NCI-H69 (cell line): ENCODE measurements around the gene PIRT.

Experiments
- DNase-seq: peaks from one replicate; lab custom pipeline; 2025; lab: John Stamatoyannopoulos, UW

The PIRT gene

GRCh38 chr17:10821054-10821453 is 16.8 kb downstream of the PIRT start:
- no peak for DNase-seq

GRCh38 chr17:10815319-10815718 is 22.6 kb downstream of the PIRT start:
- no peak for DNase-seq

GRCh38 chr17:10814075-10814474 is 23.8 kb downstream of the PIRT start:
- DNase-seq: no peak

GRCh38 chr17:10812674-10813073 is 25.2 kb downstream of the PIRT start:
- no peak for DNase-seq

- DNase-seq: no peak
Observed at GRCh38 chr17:10809605-10810004, 28.3 kb downstream of the PIRT start.

GRCh38 chr17:10807704-10808128 is 30.2 kb downstream of the PIRT start:
- no peak for DNase-seq

- DNase-seq: no peak
Observed at GRCh38 chr17:10806545-10807262, 31.2 kb downstream of the PIRT start.

GRCh38 chr17:10805911-10806310 is 32.0 kb downstream of the PIRT start:
- no peak for DNase-seq

- no peak for DNase-seq
Observed at GRCh38 chr17:10804546-10804945, 33.3 kb downstream of the PIRT start.

GRCh38 chr17:10803830-10804475 is 33.9 kb downstream of the PIRT start, which contains the start of gene TMEM238L:
TMEM238L (minus strand) TSS chr17:10804099; CDS start chr17:10803963, 136 bp downstream.
- DNase-seq: no peak

- DNase-seq: no peak
Observed at GRCh38 chr17:10803350-10803749, 34.5 kb downstream of the PIRT start.

GRCh38 chr17:10802496-10803284 is 35.2 kb downstream of the PIRT start:
- no peak for DNase-seq

- no peak for DNase-seq
Observed at GRCh38 chr17:10799407-10799806, 38.5 kb downstream of the PIRT start.

- DNase-seq: no peak
Observed at GRCh38 chr17:10798910-10799309, 39.0 kb downstream of the PIRT start.

- DNase-seq: no peak
Observed at GRCh38 chr17:10798332-10798749, 39.5 kb downstream of the PIRT start.

GRCh38 chr17:10797476-10798328 is 40.2 kb downstream of the PIRT start:
- no peak for DNase-seq

- DNase-seq: no peak
Observed at GRCh38 chr17:10793816-10794215, 44.1 kb downstream of the PIRT start.

- no peak for DNase-seq
Observed at GRCh38 chr17:10793256-10793655, 44.6 kb downstream of the PIRT start.

- no peak for DNase-seq
Observed at GRCh38 chr17:10792151-10792550, 45.7 kb downstream of the PIRT start.

- DNase-seq: no peak
Observed at GRCh38 chr17:10790491-10791401, 47.1 kb downstream of the PIRT start.
